ENCODE measurements around the gene CLIC5.

- TF ChIP-seq CTCF (IDR thresholded peaks at IDR 0.05) (no peak), EZH2 (IDR thresholded peaks at IDR 0.05; ENCODE audit: borderline replicate concordance, insufficient read depth, low read depth, low read length, poor library complexity, severe bottlenecking) (no peak)
Measured at GRCh38 chr6:45923831-45924391, 91.7 kb downstream of the CLIC5 start.

Data from B cell (primary cell).